IPS DF 6.9 (cell line): ENCODE data around the gene BTG4.

Experiments used
- DNase-seq: peaks from one replicate; pipeline ENCODE4 v3.0.0-alpha.2; 2013; ENCODE audit warnings: low read depth, low spot score
- H3K27ac ChIP-seq: one replicate; pipeline ENCODE4 v1.5.1; 2013; ENCODE audit warnings: low read length, control low read depth
- H3K27me3 ChIP-seq: 2 replicates; pipeline ENCODE4 v1.6.1; 2013; ENCODE audit warnings: mild to moderate bottlenecking, low read length; ENCODE audit not compliant: control insufficient read depth, insufficient read depth
- H3K36me3 ChIP-seq: 2 replicates; pipeline ENCODE4 v1.6.1; 2013; ENCODE audit warnings: low read length; ENCODE audit not compliant: control insufficient read depth, insufficient read depth
- H3K4me1 ChIP-seq: 2 replicates; pipeline ENCODE4 v1.6.1; 2013; ENCODE audit warnings: low read length; ENCODE audit not compliant: control insufficient read depth, insufficient read depth
- H3K4me3 ChIP-seq: 2 replicates; pipeline ENCODE4 v1.5.1; 2013; ENCODE audit warnings: mild to moderate bottlenecking, low read length
- H3K9me3 ChIP-seq: 2 replicates; pipeline ENCODE4 v1.6.1; 2013; ENCODE audit warnings: low read length, inconsistent platforms; ENCODE audit not compliant: control insufficient read depth, insufficient read depth
- WGBS: extraction: QIAGEN DNeasy Blood & Tissue Kit; methylation state at CpG from one replicate; pipeline ENCODE4 v1.1.7; 2013; ENCODE audit warnings: mixed read lengths, missing lambda C conversion rate; ENCODE audit not compliant: insufficient read length, insufficient coverage; 5-methylcytosine and 5-hydroxymethylcytosine counted together

BTG4 gene

GRCh38 chr11:111512296-111513239, at the start of gene BTG4:
TSS of gene BTG4 (minus strand) at chr11:111512386. CDS start at chr11:111498776, 13,610 bp downstream.
- peaks cover 11% of the 10 kb centered on the region; the same call in 1 of the 2 replicates for H3K27me3 ChIP-seq
- WGBS = no CpG with 5 or more reads among the region's 90 CpGs
- peaks cover 2% of the 10 kb centered on the region; the same call in 1 of the 2 replicates for H3K4me1 ChIP-seq
- no peaks in the 10 kb centered on the region for H3K9me3 ChIP-seq
- no peaks in the 10 kb centered on the region for H3K36me3 ChIP-seq
- no peak within 1 kb of the TSS for H3K27ac ChIP-seq
- H3K4me3 ChIP-seq = peak within 1 kb of the TSS; percentile 56
- no peak for DNase-seq

GRCh38 chr11:111561791-111562325, 49.7 kb upstream of the BTG4 start:
- Histone ChIP-seq H3K9me3 (no peaks in the 10 kb centered on the region), H3K27me3 (no peaks in the 10 kb centered on the region), H3K27ac (no peak overlapping the region), H3K36me3 (no peaks in the 10 kb centered on the region), H3K4me3 (no peak overlapping the region), H3K4me1 (no peaks in the 10 kb centered on the region; the same call in 1 of the 2 replicates)
- DNase-seq = no peak
- no CpG with 5 or more reads among the region's 3 CpGs for WGBS

- Histone ChIP-seq H3K27ac (no peak overlapping the region), H3K9me3 (no peaks in the 10 kb centered on the region), H3K4me1 (no peaks in the 10 kb centered on the region; the same call in 1 of the 2 replicates), H3K4me3 (no peak overlapping the region), H3K36me3 (no peaks in the 10 kb centered on the region), H3K27me3 (no peaks in the 10 kb centered on the region)
- WGBS = no CpG with 5 or more reads among the region's 3 CpGs
- no peak for DNase-seq
These were observed 49.1 kb upstream of the BTG4 start for GRCh38 chr11:111561306-111561705.

- WGBS = no CpG with 5 or more reads among the region's 3 CpGs
- Histone ChIP-seq H3K27me3 (no peaks in the 10 kb centered on the region), H3K9me3 (0 out of 2 replicates have a peak, but pooled peaks cover 2% of the 10 kb centered on the region), H3K4me1 (no peaks in the 10 kb centered on the region; the same call in 1 of the 2 replicates), H3K27ac (no peak overlapping the region), H3K4me3 (no peak overlapping the region), H3K36me3 (no peaks in the 10 kb centered on the region)
- no peak for DNase-seq
These were observed 48.6 kb upstream of the BTG4 start for GRCh38 chr11:111560800-111561199.

- DNase-seq = no peak
- Histone ChIP-seq H3K36me3 (no peaks in the 10 kb centered on the region), H3K4me1 (no peaks in the 10 kb centered on the region; the same call in 1 of the 2 replicates), H3K27me3 (no peaks in the 10 kb centered on the region), H3K4me3 (no peak overlapping the region), H3K27ac (no peak overlapping the region), H3K9me3 (0 out of 2 replicates have a peak, but pooled peaks cover 2% of the 10 kb centered on the region)
- WGBS = no CpG with 5 or more reads among the region's 11 CpGs
These were observed 47.7 kb upstream of the BTG4 start for GRCh38 chr11:111559800-111560464.

- WGBS = 100% methylated on average over 1 of the region's 5 CpGs
- no peaks in the 10 kb centered on the region; the same call in 1 of the 2 replicates for H3K4me1 ChIP-seq
These were observed 45.4 kb upstream of the BTG4 start for GRCh38 chr11:111557425-111558111.

GRCh38 chr11:111555255-111555654, 43.1 kb upstream of the BTG4 start:
- Histone ChIP-seq H3K27ac (no peak overlapping the region), H3K4me3 (no peak overlapping the region), H3K4me1 (no peaks in the 10 kb centered on the region), H3K36me3 (no peaks in the 10 kb centered on the region), H3K27me3 (no peaks in the 10 kb centered on the region), H3K9me3 (0 out of 2 replicates have a peak, but pooled peaks cover 2% of the 10 kb centered on the region)
- no peak for DNase-seq

More at GRCh38 chr11:111557425-111558111, 45.4 kb upstream of the BTG4 start:
- Histone ChIP-seq H3K36me3 (no peaks in the 10 kb centered on the region), H3K4me3 (no peak overlapping the region), H3K9me3 (0 out of 2 replicates have a peak, but pooled peaks cover 2% of the 10 kb centered on the region), H3K27ac (no peak overlapping the region), H3K27me3 (no peaks in the 10 kb centered on the region)
- DNase-seq = no peak

- DNase-seq = no peak
- H3K27me3 ChIP-seq = no peaks in the 10 kb centered on the region
- no peaks in the 10 kb centered on the region for H3K4me1 ChIP-seq
- H3K9me3 ChIP-seq = 0 out of 2 replicates have a peak, but pooled peaks cover 2% of the 10 kb centered on the region
- no peak overlapping the region for H3K4me3 ChIP-seq
- H3K27ac ChIP-seq = no peak overlapping the region
- no peaks in the 10 kb centered on the region for H3K36me3 ChIP-seq
These were observed 42.3 kb upstream of the BTG4 start for GRCh38 chr11:111554532-111554931.

GRCh38 chr11:111550258-111550657, 38.1 kb upstream of the BTG4 start:
- Histone ChIP-seq H3K27ac (no peak overlapping the region), H3K4me1 (no peaks in the 10 kb centered on the region), H3K9me3 (no peaks in the 10 kb centered on the region), H3K27me3 (no peaks in the 10 kb centered on the region), H3K36me3 (no peaks in the 10 kb centered on the region), H3K4me3 (no peak overlapping the region)
- WGBS = no CpG with 5 or more reads among the region's 2 CpGs
- DNase-seq = no peak

GRCh38 chr11:111549869-111550203, 37.6 kb upstream of the BTG4 start:
- DNase-seq = no peak
- H3K36me3 ChIP-seq = no peaks in the 10 kb centered on the region
- no peak overlapping the region for H3K4me3 ChIP-seq
- no peak overlapping the region for H3K27ac ChIP-seq
- no peaks in the 10 kb centered on the region for H3K27me3 ChIP-seq
- no CpG with 5 or more reads among the region's 3 CpGs for WGBS
- H3K4me1 ChIP-seq = no peaks in the 10 kb centered on the region
- no peaks in the 10 kb centered on the region for H3K9me3 ChIP-seq
